ENCODE data around the gene ZDHHC7. TPM values are rescaled to one million over a fixed set of nuclear protein-coding genes. Genes with fewer than 3 reads are reported as not detected.

The ZDHHC7 gene
- total RNA-seq, 4 donors from 2014 or later, result 49.8 to 59.2 (median 54.3) TPM

- no peak for TF ChIP-seq POLR2A (IDR thresholded peaks at IDR 0.05)
- TF ChIP-seq, protein P1, sequence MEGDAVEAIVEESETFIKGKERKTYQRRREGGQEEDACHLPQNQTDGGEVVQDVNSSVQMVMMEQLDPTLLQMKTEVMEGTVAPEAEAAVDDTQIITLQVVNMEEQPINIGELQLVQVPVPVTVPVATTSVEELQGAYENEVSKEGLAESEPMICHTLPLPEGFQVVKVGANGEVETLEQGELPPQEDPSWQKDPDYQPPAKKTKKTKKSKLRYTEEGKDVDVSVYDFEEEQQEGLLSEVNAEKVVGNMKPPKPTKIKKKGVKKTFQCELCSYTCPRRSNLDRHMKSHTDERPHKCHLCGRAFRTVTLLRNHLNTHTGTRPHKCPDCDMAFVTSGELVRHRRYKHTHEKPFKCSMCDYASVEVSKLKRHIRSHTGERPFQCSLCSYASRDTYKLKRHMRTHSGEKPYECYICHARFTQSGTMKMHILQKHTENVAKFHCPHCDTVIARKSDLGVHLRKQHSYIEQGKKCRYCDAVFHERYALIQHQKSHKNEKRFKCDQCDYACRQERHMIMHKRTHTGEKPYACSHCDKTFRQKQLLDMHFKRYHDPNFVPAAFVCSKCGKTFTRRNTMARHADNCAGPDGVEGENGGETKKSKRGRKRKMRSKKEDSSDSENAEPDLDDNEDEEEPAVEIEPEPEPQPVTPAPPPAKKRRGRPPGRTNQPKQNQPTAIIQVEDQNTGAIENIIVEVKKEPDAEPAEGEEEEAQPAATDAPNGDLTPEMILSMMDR (IDR thresholded peaks at IDR 0.05), result peak in 1 of 6 experiments; percentile 14
- Histone ChIP-seq H3K27me3 (no peaks in the 10 kb centered on the region), H3K9me3 (no peaks in the 10 kb centered on the region), H3K27ac (no peak overlapping the region), H3K4me3 (replicated peaks in 1 of 3) (no peak overlapping the region), H3K4me1 (no peaks in the 10 kb centered on the region), H3K36me3 (peaks cover 15 to 33% of the 10 kb centered on the region in 2 donors)
- DNase-seq, result peak; percentile 55 to 59
- WGBS, 2 donors, result 63% methylated on average over 9 of the region's 9 CpGs
- intact Hi-C loops (cut with DNase I), result no loop called here
These were observed 28.9 kb downstream of the ZDHHC7 start for GRCh38 chr16:84982434-84982833.

GRCh38 chr16:84979516-84979915, 31.8 kb downstream of the ZDHHC7 start:
- Histone ChIP-seq H3K4me1 (peaks cover 3 to 5% of the 10 kb centered on the region in 2 donors), H3K36me3 (peaks cover 40 to 49% of the 10 kb centered on the region in 2 donors), H3K4me3 (replicated peaks in 1 of 3) (no peak overlapping the region), H3K9me3 (no peaks in the 10 kb centered on the region), H3K27ac (no peak overlapping the region), H3K27me3 (no peaks in the 10 kb centered on the region)
- DNase-seq, result no peak
- TF ChIP-seq POLR2A (IDR thresholded peaks at IDR 0.05), result no peak
- TF ChIP-seq, protein P1 (IDR thresholded peaks at IDR 0.05), result no peak
- WGBS, 2 donors, result 90 to 93% methylated on average over 4 of the region's 4 CpGs
- intact Hi-C loops (cut with DNase I), result no loop called here

DNA sequence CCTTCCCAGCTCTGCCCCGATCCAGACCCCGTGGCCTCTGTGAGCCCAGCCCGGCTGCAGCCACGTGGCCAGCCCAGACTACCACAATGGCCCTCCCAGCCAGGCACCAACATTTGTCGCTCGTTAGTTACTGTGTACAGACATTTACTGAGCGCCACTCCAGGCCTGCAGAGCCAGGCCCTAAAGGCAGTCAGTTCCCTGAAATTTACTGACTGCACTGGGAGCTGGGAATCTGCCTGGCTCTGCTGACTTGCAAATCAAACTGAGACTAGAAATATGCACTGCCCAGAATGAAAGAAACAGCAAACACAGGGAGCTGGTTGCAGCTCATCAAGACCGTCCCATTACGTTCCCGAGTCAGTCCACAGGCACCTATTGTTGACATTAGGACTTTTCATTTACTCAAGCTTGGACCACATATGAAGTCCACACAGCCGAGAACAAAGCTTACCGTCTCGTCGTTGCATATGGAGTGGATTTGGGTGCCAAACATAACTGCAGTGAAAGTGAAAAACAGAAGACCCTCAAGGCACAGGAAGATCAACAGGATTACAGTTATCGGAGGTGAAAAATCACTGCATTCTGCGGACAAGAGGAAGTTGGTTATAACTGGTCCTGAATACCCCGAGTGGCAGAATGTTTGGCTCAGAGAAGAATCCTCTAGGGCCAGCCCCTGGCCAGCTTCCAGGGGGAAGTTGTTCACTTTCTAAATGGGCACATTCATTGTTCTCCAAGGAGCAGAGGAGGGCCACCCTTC, 34.5 kb downstream of the ZDHHC7 start:
- no peaks in the 10 kb centered on the region for H3K27me3 ChIP-seq

DNA sequence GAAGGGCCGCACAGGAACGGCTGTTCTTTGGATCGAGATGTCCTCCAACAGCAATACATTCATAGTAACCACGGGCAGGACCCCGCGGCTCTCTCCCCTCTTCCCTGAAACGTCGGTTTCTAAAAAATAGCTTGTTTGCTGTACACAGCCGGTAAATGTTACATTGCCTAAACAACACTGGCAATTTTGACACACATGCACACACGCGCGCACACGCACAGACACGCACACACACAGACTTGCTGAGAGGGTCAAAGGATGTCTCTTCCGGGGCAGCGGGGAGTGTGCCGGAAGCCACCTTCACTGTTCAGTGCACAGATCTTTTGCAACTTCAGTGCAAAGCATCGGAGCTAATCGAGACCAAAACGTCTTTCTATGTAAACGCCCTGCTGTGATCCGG, 35.8 kb downstream of the ZDHHC7 start:
- TF ChIP-seq POLR2A (IDR thresholded peaks at IDR 0.05), result no peak
- TF ChIP-seq, protein P1 (IDR thresholded peaks at IDR 0.05), result no peak
- no peak overlapping the region for H3K27ac ChIP-seq
- H3K4me3 ChIP-seq (replicated peaks in 1 of 3), result no peak overlapping the region
- H3K27me3 ChIP-seq, result no peaks in the 10 kb centered on the region
- intact Hi-C loops (cut with DNase I), result no loop called here
- peaks cover 29 to 37% of the 10 kb centered on the region in 2 donors for H3K36me3 ChIP-seq
- DNase-seq, result no peak
- no peaks in the 10 kb centered on the region for H3K9me3 ChIP-seq
- 94 to 96% methylated on average over 22 of the region's 22 CpGs for WGBS, 2 donors
- H3K4me1 ChIP-seq, result peaks cover 20 to 27% of the 10 kb centered on the region in 2 donors

More for the DNA sequence above, 34.5 kb downstream of the ZDHHC7 start:
- no peak overlapping the region for H3K4me3 ChIP-seq (replicated peaks in 1 of 3)
- H3K9me3 ChIP-seq, result no peaks in the 10 kb centered on the region
- intact Hi-C loops (cut with DNase I), result no loop called here
- H3K4me1 ChIP-seq, result peaks cover 20 to 27% of the 10 kb centered on the region in 2 donors
- H3K36me3 ChIP-seq, result peaks cover 40 to 49% of the 10 kb centered on the region in 2 donors
- 86% methylated on average over 16 to 17 of the region's 17 CpGs for WGBS, 2 donors
- TF ChIP-seq, protein P1 (IDR thresholded peaks at IDR 0.05), result no peak
- no peak for TF ChIP-seq POLR2A (IDR thresholded peaks at IDR 0.05)
- H3K27ac ChIP-seq, result no peak overlapping the region
- DNase-seq, result no peak

GRCh38 chr16:84975066-84975465, 36.3 kb downstream of the ZDHHC7 start:
- peaks cover 20 to 27% of the 10 kb centered on the region in 2 donors for H3K4me1 ChIP-seq
- intact Hi-C loops (cut with DNase I), result no loop called here
- TF ChIP-seq, protein P1 (IDR thresholded peaks at IDR 0.05), result no peak
- TF ChIP-seq POLR2A (IDR thresholded peaks at IDR 0.05), result no peak
- no peak overlapping the region for H3K4me3 ChIP-seq (replicated peaks in 1 of 3)
- no peaks in the 10 kb centered on the region for H3K27me3 ChIP-seq
- H3K36me3 ChIP-seq, result peaks cover 29 to 36% of the 10 kb centered on the region in 2 donors
- no peaks in the 10 kb centered on the region for H3K9me3 ChIP-seq
- WGBS, 2 donors, result 93 to 94% methylated on average over 12 of the region's 12 CpGs
- peak overlapping the region in 1 of 3 donors; percentile 72 for H3K27ac ChIP-seq
- DNase-seq, result no peak

Measured in thyroid gland (tissue), 4 donors.